NCI-H1092 (cell line): Measurements from ENCODE around the gene NFKBIE.
A peak's percentile ranks its signal among the peaks of the same experiment; 100 is the strongest.
"Not testable (repeated sequence)": the region's sequence is repeated elsewhere in the genome, so short reads cannot be mapped to it uniquely, and the experiment has no call there.

Source experiments
- DNase-seq: peaks from one replicate; lab custom pipeline; 2025; lab: John Stamatoyannopoulos, UW

NFKBIE gene

DNA sequence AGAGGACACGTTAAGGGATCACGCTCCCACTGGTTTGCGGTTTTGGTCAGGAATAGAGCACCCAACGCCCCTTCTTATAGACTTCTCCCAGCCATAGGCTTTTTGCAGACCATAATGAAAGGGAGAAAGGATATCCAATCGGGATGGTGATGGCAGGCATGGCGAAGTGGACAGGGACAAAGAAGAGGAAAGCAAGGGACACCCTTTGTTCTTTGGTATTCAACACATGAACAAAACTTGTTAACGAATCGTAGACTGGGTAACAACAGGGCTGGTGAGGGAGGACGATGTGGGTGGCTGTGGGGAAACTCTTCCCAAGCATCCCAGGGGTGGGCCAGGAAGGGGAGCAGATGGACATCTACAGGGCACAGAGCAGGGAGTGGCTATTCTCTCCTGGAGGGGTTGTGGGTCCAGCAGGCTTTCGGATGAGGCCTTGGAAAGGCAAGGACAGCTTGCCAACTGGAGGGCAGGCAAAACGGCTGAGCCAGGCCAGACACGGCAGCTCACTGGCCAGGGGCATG, 19.9 kb downstream of the NFKBIE start:
- DNase-seq, result no peak

DNA sequence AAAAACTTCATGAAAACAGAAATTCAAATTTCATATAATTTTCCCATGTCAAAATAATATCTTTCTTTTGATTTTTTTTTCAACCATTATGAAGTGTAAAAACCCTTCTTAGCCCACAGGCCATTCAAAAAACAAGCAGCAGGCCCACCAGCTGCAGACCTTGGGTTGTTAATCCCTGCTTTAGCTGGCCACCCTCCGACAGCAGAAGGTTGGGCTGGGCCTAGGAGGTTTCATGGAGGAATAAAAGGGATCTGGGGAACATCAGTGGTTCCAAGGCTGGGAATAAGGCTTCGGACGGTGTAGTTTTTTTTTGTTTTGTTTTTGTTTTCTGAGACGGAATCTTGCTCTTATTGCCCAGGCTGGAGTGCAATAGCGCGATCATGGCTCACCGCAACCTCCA, 22.0 kb downstream of the NFKBIE start:
- DNase-seq, result no peak

- DNase-seq, result no peak
Observed at GRCh38 chr6:44238687-44239350, 26.5 kb downstream of the NFKBIE start.

DNA sequence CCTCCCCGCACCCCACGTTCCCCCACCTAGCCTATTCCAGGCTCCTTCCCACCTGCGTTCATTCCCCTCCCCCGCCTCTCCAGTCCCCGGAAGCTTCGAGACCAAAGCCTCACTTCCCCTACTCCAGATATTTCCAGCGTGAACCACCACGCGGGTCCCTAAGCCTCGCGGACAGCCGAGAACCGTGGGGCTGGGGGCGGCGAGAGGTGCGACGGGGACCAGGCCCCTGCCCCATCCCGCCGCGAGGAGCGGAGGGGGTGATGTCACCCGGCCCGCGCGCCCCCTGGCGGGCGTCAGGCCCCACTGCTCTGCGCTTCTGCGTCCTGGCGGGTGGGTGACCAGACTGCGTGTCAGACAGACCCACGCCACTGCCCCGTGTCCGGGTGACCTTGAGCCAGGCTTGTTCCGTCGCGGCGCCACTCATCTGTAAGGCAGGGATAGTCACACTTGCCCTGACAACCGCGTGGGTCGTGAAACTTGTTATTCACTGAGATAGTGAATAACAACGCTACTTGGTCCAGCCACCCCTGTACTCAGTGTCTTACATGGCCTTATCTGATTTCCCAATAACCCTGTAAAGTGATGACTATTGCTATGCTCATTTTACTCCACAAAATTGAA, 27.4 kb downstream of the NFKBIE start:
- DNase-seq, result peak; percentile 60

GRCh38 chr6:44237021-44237812, 28.1 kb downstream of the NFKBIE start:
- DNase-seq, result peak; percentile 83

DNA sequence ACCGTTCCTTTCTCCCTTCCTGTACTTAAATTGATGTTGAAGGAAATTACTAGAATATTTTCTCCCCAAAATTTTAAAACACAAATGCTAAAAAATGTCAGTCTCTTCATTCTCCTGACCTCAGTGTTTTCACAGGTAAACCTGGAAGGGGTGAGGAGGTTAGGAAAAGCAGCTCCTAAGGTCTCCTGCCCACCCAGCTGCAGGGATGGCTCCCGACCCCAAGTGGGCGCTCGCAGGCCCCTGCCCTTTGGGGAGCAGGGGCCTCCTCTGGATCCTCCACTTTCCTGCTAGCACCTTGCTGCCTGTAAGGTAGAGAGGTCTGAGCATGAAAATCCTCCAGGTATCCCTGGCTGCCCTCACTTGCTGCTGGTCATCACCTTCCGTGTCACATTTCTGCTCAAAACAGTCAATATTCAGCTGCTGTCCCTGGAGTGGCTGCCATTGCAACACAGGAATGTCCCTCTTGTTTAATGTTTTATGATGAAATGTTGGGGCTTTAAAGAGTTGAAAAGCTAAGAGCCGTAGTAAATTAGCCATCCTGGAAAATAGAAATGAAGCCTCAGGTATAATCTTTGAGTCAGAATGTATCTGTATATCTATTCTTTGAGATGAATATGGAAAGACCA, 29.3 kb downstream of the NFKBIE start:
- no peak for DNase-seq

- DNase-seq, result no peak
Observed at GRCh38 chr6:44235269-44235668, 30.1 kb downstream of the NFKBIE start.

DNA sequence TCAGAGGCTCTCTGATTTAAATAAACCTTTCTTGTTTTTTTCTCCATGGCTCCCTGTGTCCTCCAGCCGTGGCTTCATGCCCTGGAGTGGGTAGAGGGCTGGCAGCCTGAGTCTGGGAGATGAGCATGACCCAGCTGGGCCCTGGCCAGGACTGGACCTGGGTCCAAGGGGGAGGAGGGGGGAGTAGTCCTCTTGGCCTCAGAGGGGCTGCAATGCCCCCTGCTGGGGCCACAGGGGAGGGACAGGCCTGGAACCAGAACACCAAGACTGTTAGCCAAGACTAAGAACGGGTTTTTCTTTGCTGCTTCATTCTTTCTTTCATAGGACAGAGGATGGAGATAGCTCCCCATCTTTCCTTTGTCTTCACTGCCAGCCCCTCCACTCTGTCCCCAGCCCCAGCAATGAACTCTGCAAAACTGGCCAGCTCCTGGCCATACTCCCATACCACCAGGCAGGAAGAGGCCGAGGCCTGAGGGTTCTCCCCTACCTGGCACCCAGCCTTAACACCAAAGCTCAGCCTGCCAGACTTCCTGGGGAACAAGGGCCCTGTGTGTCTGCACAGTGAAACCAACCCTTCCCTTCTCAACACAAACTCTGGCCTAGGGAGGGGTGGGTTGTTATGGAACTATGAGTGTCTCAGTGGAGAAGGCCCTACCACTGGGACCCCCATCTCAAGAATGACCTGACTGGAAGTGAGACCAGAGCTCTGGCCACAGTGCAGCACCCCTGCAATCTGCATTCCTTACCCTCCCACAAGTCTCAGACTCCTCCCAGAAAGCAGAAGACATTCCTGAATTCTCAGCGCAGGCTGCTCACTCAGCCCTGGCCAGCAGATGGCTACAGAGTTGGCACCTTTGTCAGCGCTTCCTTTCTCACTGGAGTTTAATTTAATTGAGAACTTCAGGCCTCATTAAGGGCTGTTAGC, 31.0 kb downstream of the NFKBIE start:
- DNase-seq, result peak; percentile 65

DNA sequence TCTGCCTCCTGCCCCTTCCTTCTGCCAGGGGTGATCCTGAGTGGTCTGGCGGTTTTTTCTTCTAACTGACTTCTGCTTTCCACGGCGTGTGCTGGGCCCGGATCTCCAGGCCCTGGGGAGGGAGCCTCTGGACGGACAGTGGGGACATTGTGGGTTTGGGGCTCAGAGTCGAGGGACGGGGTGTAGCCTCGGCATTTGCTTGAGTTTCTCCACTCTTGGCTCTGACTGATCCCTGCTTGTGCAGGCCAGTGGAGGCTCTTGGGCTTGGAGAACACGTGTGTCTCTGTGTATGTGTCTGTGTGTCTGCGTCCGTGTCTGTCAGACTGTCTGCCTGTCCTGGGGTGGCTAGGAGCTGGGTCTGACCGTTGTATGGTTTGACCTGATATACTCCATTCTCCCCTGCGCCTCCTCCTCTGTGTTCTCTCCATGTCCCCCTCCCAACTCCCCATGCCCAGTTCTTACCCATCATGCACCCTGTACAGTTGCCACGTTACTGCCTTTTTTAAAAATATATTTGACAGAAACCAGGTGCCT, 31.7 kb downstream of the NFKBIE start:
- DNase-seq, result no peak

- DNase-seq, result no peak
Observed at GRCh38 chr6:44232676-44233566, 32.4 kb downstream of the NFKBIE start.

DNA sequence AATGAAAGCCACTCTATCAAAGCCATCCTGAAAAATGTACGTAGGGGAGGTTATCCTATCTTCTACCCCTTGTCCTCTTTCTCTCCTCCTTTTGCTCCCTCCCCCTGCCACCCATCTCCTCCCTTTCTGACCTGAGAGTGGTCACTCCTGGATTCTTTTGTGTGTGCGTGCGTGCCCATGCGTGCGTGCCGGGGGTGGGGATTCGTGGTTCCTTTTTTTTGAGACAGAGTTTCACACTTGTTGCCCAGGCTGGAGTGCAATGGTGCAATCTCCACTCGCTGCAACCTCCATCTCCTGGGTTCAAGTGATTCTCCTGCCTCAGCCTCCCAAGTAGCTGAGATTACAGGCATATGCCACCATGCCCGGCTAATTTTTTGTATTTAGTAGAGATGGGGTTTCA, 33.9 kb downstream of the NFKBIE start:
- not testable (repeated sequence) for DNase-seq

DNA sequence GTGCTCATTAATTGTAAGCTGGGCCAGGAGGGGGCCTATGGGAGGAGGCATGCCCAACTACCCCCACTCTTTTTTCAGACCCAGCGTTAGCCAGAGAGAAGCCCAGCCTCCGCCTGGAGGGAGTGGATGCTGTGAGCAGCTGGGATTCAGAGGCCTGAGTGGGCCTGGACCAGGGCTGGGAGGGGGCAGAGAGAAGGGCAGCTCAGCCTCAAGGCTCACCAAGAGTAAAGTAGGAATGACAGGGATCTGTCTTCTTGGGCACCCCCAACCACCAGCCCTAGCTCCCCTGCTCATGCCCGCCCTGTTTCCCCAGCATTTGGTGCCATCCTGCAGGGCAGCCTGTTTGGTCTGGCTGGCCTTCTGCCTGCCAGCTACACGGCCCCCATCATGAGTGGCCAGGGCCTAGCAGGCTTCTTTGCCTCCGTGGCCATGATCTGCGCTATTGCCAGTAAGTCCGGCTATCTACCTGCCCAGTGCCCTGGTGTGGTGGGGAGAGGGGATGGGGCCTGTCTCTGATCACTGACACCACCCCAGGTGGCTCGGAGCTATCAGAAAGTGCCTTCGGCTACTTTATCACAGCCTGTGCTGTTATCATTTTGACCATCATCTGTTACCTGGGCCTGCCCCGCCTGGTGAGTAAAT, 35.2 kb downstream of the NFKBIE start:
- no peak for DNase-seq

GRCh38 chr6:44229376-44230033, 35.8 kb downstream of the NFKBIE start:
- DNase-seq, result no peak

GRCh38 chr6:44228836-44229235, 36.5 kb downstream of the NFKBIE start:
- no peak for DNase-seq

- no peak for DNase-seq
Observed at GRCh38 chr6:44228433-44228832, 36.9 kb downstream of the NFKBIE start.

DNA sequence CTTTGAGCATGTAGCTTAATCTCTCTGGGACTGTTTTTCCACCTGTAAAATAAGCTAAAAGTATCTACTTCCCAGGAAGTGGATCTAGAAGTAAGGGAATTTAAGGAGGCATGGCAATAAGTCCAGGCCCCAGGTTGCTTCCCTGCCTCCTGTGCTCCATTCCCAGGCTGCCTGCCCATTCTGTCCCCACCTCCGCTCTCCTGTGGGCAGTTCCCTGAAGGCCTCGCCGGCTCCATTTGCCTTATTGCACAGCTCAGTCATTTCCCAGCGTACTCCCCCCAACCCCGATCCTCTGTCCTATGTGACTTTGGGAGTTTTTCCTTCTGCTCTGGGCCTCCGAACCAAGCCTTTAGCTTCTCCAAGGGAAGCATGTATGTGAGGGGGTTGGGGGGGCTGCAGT, 37.3 kb downstream of the NFKBIE start:
- no peak for DNase-seq

- DNase-seq, result no peak
Observed at GRCh38 chr6:44227148-44227793, 38.1 kb downstream of the NFKBIE start.

DNA sequence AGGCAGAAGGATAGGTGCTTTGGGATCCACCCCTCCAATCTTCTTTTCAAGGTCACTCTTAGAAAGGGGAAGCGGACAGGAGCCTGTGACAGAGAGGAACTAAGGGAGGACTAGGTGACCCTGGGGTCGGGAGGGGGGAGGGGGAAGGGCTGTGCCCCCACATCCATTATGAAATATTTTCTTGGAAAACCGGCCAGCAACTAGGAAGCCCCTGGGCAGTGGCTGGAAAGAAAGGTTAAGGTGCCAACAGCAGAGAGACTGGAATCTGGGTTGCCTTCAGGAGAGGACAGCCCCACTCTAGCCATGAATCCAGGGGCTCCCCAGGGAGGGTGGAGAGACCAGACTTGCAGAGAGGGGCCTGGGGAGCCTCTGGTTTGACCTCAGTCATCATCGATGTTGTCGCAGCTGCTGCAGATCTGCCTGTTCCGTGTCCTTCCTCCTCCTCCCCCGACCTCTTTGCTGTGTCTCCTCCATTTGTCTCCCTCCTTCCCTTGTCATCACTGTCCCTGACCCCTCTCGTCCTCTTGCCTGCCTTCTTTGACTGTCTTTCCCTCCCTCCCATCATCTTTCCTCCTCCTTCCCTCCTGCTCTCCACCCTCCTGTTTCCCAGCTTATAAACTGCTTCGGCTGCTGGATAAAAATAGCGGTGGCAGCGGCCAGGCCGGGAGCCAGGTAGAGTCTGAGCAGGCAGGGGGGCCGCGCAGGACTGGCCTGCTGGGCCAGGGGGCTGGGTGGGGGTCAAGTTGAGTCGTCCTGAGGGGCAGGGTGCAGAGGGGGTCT, 38.8 kb downstream of the NFKBIE start:
- no peak for DNase-seq
